SH-SY5Y (cell line): ENCODE data around the gene ARMC2.

ENCODE experiments used
- GATA2 ChIP-seq: IDR thresholded peaks from 2 replicates; pipeline ENCODE4 v1.6.1; 2011; ENCODE audit warnings: mild to moderate bottlenecking, low read depth, low read length
- GATA3 ChIP-seq: IDR thresholded peaks from 2 replicates; pipeline ENCODE4 v1.6.1; 2011; ENCODE audit warnings: low read depth, mild to moderate bottlenecking, low read length, moderate library complexity

The ARMC2 gene

DNA sequence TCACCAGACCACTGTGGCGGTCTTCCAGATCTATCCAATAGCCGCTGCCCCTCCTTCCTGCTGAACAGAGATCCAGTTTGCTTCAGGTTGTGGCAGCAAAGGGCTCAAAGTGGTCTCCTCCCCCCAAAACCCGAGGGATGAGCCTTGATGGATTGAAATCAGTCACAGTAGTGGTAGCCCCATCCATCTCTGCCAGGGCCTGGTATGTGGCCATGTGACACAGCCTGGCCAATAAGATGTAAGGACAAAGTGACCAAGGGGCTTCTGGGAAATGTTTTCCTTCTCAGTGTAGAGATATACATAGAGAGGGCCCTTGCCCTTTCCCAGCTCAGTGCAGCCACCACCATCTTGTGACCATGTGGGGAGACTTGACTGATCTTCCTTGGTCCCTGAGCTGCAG is 4.1 kb upstream of the ARMC2 start:
- no peak for TF ChIP-seq GATA2
- no peak for TF ChIP-seq GATA3

DNA sequence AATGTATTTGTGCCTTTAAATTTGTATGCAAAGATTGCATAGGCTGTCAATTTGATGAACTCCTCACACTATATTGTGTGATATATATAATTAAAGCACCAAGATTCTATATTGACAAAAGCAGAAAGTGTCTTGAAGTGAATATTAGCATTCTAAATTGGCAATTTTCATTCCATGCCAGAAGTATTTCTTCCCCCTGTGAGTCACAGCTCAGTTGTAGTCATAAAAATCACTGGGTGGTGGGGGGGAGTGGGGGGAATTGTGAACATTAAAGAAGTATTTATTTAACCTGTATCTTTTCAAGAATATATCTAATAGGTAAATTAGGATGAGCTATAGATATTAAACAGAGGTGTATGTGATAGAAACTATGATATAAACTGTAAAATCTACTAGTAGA is 3.1 kb upstream of the ARMC2 start:
- TF ChIP-seq GATA3, result no peak
- TF ChIP-seq GATA2, result no peak

DNA sequence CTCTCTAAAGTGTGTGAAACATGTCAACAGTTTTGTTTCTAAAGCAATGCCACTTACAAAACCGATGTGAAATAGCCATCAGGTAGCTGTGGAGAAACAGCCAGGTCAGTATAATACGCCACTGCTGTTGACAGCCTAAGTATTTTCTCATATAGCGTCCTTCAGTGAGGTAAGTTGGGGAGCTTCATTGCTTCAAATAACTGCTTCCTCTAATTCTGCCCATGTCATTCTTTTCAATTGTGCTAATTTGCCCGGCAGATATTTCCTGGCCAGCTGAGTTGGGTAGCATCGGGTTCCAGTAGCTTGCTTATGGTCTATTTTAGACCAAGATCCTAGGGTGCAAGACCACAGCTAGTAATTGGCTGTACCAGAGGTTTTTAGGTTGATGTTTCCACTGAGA is 2.1 kb upstream of the ARMC2 start:
- no peak for TF ChIP-seq GATA2
- no peak for TF ChIP-seq GATA3

DNA sequence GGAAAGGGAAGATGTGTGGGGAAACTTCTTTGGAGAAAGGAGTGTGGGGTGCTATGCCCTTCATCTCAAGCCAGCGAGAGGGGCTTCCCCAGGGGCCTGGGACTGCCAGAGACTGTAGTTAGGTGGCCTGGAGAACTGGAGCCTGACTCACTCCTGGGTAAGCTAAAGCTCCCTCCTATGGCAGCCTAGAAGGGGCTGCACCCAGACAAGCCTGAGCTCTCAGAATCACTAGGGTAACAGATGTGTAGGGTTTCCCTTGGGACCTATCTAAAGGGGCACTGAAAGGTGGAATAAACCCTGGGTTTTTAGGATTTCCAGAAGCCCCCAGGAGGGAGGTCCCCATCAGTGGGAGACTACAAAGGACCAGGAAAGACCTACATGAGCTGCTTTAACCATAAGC is 1.6 kb upstream of the ARMC2 start:
- TF ChIP-seq GATA3, result no peak
- TF ChIP-seq GATA2, result no peak

DNA sequence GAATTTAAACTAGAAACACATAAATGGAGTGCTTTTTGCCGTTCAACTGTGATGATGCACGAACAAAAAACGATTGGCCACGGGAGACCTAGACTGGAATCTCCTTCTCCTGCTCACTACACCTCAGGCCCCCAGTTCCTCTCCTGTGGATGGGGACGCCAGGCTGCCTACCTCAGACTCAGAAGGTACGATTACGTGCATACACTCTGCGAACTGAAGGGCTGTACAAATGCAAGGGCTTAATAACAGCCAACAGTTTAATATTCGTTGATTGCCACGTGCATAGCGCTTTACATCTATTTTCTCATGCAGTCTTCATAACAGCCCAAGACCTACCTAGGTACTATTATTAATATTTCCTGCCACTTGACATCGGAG is 495 bp upstream of the ARMC2 start:
- no peak for TF ChIP-seq GATA2
- no peak for TF ChIP-seq GATA3

DNA sequence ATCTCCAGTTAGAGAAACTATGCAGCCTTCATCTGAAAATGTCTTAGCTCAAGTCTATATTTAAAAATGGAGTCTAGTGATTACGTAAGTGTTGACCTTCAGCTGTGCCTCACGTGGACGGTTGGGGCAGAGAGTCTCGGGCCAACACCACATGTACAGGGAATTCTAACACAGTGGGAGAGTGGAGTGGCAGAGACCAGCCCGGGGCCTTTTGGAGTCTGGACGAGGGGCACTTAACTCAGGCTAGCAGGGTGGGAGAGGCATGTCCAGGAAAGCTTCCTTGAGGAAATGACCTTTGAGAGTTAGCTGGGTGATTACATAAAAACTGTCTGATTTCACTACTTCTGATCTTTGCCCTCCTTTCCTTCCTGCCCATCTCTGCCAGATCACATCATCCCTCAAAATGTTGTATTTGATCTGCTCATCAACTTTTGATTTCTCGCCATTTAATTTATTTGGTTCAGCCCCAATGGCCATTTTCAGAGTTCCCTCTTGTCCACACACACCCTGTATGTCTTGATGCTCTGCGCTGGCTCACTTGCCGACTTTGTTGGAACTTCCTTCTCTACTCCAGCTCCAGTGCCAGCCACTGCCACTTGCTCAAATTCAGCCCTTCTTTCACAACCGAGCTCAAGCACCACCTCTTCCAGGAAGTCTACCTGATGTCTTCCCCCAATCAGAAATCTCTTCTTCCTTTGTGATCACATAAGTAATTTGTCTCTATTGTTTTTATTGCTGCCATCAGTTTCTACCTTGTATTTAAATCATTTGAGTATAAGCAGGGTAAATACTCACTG is 2.6 kb downstream of the ARMC2 start:
- TF ChIP-seq GATA3, result no peak
- no peak for TF ChIP-seq GATA2

DNA sequence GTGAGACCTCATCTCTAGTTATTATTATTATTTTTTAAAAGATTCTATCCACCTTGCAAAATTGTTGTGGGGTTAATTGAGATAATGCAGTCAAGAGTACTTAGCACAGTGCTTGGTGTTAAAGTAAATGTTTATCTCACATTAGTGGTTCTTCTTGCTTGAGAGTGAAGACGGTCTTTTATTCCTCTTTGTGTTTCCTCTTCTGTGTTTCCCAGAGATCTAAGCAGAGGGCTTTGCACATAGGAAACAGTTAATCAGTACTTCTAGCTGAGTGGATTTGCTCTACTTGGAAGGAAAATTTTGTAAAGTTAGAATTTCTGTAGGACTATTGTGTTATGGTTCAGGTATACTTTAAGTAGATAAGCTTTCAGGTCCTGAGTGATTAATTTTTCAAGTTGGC is 3.5 kb downstream of the ARMC2 start:
- no peak for TF ChIP-seq GATA2

DNA sequence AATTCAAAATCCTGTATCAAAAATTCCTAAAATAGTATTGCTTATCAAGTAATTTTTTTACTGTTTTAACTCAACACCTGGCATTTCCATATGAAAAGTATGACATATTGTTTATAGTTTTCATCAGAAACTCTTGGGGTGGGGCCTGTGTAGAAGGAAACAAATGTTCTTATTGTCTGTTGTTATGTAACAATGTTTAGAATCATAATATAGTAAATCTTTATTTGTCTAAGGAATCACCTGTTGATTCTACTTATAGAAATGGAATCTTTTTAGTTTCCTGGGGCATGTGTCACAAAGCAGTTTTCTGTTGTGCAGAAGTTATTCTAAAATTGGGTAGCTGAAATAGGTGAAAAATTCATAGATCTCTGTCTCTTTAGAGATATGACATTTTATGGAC is 4.9 kb downstream of the ARMC2 start:
- TF ChIP-seq GATA2 (no peak), GATA3 (no peak)

DNA sequence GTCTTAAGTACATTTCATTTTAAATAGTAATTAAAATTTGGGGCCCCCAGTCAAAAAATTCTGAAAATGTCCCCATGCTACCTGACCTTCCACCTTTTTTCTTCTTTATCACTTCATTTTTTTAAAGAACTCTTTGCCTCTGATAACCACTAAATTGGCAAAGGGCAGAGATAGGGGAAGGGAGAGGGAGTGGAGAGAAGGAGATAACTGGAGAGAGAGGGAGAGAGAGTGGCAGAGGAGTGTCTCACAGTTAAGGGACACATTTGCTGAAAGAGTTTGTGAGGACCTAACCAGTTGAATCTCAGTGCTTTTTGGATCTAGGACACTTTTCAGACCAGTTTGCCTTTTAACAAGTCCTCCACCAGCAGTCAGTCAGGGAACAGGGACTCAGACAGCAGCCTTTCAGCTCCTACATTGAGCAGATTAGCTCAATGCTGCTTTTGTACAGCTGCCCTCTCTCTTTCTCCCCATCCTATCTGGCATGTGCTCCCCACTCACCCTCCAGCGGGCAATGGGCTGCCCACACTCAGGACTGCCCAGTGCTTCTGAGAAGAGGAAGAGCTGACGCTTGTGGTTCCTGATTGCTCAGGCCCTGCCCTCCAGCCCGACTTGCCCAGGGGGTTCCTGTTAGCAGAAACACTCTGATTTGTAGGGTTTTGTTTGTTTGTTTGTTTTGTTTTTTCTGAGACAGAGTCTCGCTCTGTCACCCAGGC is 14.4 kb downstream of the ARMC2 start:
- no peak for TF ChIP-seq GATA3

DNA sequence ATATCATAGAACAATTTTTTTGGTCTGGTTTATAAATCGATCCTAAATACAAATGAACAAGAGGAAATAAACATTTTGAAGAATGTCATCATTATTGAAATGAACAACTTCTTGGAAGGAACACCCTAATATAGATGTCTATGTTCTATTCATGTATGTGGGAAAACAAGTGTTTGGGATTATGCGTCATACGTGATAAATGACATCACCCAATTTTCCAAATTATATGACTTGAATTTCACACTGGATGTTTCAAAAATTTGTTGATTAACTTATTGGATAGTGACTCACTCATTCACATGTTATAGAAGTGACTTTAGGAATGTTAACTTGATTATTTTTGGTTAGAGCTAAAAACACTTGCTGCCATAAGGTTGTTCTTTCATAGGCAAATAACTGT is 18.6 kb downstream of the ARMC2 start:
- no peak for TF ChIP-seq GATA3
- no peak for TF ChIP-seq GATA2

DNA sequence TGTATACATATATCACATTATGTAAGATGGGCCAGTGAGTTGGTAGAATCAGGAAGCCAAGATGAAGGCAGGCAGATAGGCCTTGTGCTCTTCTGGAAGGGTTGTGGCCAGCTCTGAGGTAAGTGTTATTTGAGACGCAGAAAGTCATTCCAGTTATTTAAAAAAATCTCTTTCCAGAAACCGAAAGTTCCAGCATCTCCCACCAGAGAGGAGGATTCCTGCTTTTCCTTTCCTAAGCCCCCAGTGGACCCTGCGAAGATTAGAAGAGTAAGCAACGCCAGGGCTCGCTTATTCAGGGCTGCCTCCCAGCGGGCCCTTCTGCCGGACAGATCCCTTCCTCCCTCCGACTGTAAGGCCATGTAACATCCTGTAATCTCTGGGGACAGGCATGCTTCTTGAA is 20.4 kb downstream of the ARMC2 start:
- no peak for TF ChIP-seq GATA2
- TF ChIP-seq GATA3, result no peak

DNA sequence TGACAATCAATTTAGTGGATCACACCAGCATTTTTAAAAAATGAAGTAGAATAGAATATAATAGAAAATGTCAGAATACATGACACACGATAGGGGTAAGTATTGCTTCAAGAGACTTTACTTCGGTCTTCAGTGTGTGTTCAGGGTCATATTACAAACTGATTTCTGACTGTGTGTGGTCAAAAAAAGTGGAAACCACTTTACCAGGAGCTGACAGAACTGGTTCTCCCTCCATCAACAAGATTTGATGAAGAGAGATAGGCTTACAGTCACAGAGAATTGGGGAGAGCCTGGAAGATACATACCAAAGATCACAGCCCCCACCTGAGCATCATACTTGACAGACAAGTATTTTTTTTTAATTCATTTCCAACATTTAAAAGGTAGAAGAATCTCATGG is 21.7 kb downstream of the ARMC2 start:
- TF ChIP-seq GATA2 (no peak), GATA3 (no peak)

DNA sequence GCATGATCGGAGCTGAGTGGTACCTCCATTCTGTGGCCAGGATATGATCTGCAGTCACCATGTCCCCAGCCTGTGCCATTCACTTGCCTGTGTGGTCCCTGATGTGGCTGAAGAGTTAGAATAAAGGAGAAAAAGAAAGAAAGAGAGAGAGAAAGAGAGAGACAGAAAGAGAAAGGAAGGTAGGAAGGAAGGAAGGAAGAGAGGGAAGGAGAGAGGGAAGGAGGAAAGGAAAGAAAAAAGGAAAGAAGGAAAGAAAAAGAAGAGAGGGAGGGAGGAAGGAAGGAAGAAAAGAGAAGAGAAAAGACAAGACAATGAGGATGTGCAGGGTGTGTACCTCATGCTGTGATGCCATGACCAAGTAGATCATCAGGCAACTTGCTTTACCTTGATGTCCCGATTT is 22.1 kb downstream of the ARMC2 start:
- TF ChIP-seq GATA3 (no peak), GATA2 (no peak)

DNA sequence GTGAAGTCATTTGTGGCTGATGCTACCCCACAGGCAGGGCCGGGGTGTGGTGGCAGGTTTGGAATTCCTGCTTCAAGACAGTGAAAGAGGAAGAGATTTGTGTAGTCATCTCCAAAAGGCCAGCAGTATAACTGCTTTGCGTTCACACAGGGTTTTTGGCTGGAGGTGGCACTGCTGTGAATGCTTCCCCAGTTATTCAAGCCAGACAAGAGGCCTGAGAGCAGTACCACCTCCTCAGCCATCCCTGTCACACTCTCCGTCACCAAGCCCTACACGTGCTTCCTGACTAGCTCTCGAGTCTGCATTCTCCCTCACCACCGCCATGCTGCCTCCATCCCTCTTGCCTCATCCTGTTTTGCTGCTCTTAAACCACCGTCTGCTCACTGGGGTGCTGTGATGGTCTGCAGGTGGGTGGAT is 23.9 kb downstream of the ARMC2 start:
- TF ChIP-seq GATA3 (no peak), GATA2 (no peak)

DNA sequence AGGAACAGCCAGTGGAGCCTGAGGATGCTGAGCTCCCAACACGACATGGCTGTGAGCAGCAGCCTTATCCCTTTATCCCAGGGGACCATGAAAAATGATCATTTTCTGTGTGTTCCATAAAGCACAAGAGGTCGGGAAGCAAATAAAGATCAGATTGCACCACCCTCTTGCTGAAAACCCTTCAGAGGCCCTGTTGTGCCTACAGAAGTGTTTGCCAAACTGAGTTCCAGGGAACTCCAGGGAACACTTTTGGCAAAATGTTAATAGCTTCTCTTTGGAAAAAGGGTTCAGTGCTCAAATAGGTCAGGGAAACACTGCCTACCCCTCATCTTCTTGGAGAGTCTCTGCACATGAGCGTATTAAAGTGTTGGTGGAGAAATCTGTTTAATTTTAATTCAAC is 24.4 kb downstream of the ARMC2 start:
- no peak for TF ChIP-seq GATA2
- TF ChIP-seq GATA3, result no peak

DNA sequence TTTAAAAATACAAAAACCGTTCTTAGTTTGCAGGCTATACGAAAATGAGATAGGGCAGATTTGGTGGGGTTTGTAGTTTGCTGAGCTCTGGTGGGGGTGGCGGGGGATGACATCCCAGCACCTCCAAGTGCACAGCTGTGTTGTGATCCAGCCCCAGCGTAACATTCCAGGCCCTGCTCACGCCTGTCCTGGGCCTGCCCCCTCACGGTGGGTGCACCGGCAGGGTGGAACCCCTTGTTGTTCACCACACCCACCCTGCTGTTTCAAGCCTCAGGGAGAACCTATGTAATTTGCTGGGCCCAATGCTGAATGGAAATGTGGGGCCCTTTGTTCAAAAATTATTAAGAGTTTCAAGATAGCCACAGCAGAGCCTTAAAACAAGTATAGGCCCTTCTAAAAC is 25.0 kb downstream of the ARMC2 start:
- no peak for TF ChIP-seq GATA2
- no peak for TF ChIP-seq GATA3

DNA sequence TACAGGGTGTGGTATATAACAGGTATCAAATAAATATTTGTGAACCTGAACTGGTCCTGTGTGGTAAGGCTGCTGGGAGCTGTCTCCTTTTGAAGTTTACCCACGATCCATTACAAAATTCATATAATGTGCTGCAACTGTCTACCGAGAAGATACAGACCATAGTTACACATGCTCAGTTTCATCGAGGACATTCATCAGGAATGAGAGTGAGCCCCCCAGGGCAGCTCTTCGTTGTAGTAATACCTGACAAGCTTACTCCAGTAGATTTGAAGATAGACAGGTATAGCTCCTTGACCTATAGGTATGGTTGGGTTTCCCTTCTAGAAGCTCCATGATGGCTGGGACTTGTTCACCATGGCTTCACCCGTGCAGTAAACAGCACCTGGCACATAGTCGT is 25.7 kb downstream of the ARMC2 start:
- TF ChIP-seq GATA2 (no peak), GATA3 (no peak)
